GM19463 (cell line): ENCODE data around the gene ERC1.
"Not testable (repeated sequence)": the region's sequence is repeated elsewhere in the genome, so short reads cannot be mapped to it uniquely, and the experiment has no call there.

Experiments
- ATAC-seq: cut with Tn5 transposase; IDR thresholded peaks from one replicate; pipeline ENCODE4 v1.9.1; 2021; ENCODE audit warnings: mild to moderate bottlenecking, moderate library complexity; ENCODE audit not compliant: unreplicated experiment

The ERC1 gene

GRCh38 chr12:981176-981828, 9.7 kb upstream of the ERC1 start:
- ATAC-seq, result no peak

- ATAC-seq, result no peak
These were observed 9.1 kb upstream of the ERC1 start for GRCh38 chr12:981961-982360.

GRCh38 chr12:988646-989045, 2.4 kb upstream of the ERC1 start:
- ATAC-seq, result no peak

GRCh38 chr12:989051-989450, 2.0 kb upstream of the ERC1 start:
- ATAC-seq, result no peak

- peak; percentile 2 for ATAC-seq
These were observed 1.0 kb upstream of the ERC1 start for GRCh38 chr12:989751-990660.

- peak; percentile 24 for ATAC-seq
These were observed 619 bp downstream of the ERC1 start for GRCh38 chr12:991350-992333.

GRCh38 chr12:992647-993046, 1.6 kb downstream of the ERC1 start:
- ATAC-seq, result no peak

- ATAC-seq, result no peak
These were observed 5.9 kb downstream of the ERC1 start for GRCh38 chr12:996881-997280.

GRCh38 chr12:997505-997904, 6.5 kb downstream of the ERC1 start:
- no peak for ATAC-seq

- ATAC-seq, result peak; percentile 45
These were observed 7.2 kb downstream of the ERC1 start for GRCh38 chr12:998020-998874.

GRCh38 chr12:999736-1000135, 8.7 kb downstream of the ERC1 start:
- ATAC-seq, result not testable (repeated sequence)

GRCh38 chr12:1001507-1001906, 10.5 kb downstream of the ERC1 start:
- ATAC-seq, result no peak

GRCh38 chr12:1003600-1004271, 12.7 kb downstream of the ERC1 start:
- no peak for ATAC-seq

- ATAC-seq, result no peak
These were observed 15.2 kb downstream of the ERC1 start for GRCh38 chr12:1006255-1006654.

- ATAC-seq, result no peak
These were observed 16.3 kb downstream of the ERC1 start for GRCh38 chr12:1007276-1007675.

GRCh38 chr12:1007994-1008393, 17.0 kb downstream of the ERC1 start:
- ATAC-seq, result no peak

- ATAC-seq, result no peak
These were observed 20.1 kb downstream of the ERC1 start for GRCh38 chr12:1011091-1011490.

- no peak for ATAC-seq
These were observed 22.8 kb downstream of the ERC1 start for GRCh38 chr12:1013618-1014489.

- no peak for ATAC-seq
These were observed 28.3 kb downstream of the ERC1 start for GRCh38 chr12:1019283-1019682.
